BLaER1 treated with 17β-estradiol and CSF1 and Interleukin-3, amounts not matched to agents 10 nM and 100 nM (cell line): ENCODE data around the gene FOXF2.

ENCODE experiments used
- H3K27ac ChIP-seq, 11 experiments: shearing (Covaris generic); formaldehyde crosslinking; 2 replicates each; pipeline ENCODE4 v1.8.1; 2022
- H3K27me3 ChIP-seq, 11 experiments: shearing (Covaris generic); formaldehyde crosslinking; 2 replicates each; pipeline ENCODE4 v1.8.1; 2022
- H3K36me3 ChIP-seq, 11 experiments: shearing (Covaris generic); formaldehyde crosslinking; 2 replicates each; pipeline ENCODE4 v1.8.1; 2022
- H3K4me1 ChIP-seq, 10 experiments: shearing (Covaris generic); formaldehyde crosslinking; 2 replicates each; pipeline ENCODE4 v1.8.1; 2022
- H3K4me2 ChIP-seq, 11 experiments: shearing (Covaris generic); formaldehyde crosslinking; 2 replicates each; pipeline ENCODE4 v1.8.1; 2022
- H3K4me3 ChIP-seq, 10 experiments: shearing (Covaris generic); formaldehyde crosslinking; 2 replicates each; pipeline ENCODE4 v1.8.1; 2022
- H3K9ac ChIP-seq, 11 experiments: shearing (Covaris generic); formaldehyde crosslinking; 2 replicates each; pipeline ENCODE4 v1.8.1; 2022
- H3K9me3 ChIP-seq, 11 experiments: shearing (Covaris generic); formaldehyde crosslinking; replicated peaks in 1 of 11; 2 replicates each; pipeline ENCODE4 v1.8.1; 2022
- H4K20me1 ChIP-seq, 11 experiments: shearing (Covaris generic); formaldehyde crosslinking; 2 replicates each; pipeline ENCODE4 v1.8.1; 2022
- Cebpa-rat ChIP-seq, 11 experiments: shearing (Covaris generic); IDR thresholded peaks; 2 replicates each; pipeline ENCODE4 v1.8.1; 2022

The FOXF2 gene

GRCh38 chr6:1437553-1438406, 48.4 kb downstream of the FOXF2 start:
- TF ChIP-seq Cebpa-rat (IDR thresholded peaks at IDR 0.05): no peak
- Histone ChIP-seq H3K9me3 (peaks cover 0 to 13% (median 7%) of the 10 kb centered on the region in 11 experiments; a peak in 8 of 22 replicates), H3K27me3 (no peaks in the 10 kb centered on the region)

DNA sequence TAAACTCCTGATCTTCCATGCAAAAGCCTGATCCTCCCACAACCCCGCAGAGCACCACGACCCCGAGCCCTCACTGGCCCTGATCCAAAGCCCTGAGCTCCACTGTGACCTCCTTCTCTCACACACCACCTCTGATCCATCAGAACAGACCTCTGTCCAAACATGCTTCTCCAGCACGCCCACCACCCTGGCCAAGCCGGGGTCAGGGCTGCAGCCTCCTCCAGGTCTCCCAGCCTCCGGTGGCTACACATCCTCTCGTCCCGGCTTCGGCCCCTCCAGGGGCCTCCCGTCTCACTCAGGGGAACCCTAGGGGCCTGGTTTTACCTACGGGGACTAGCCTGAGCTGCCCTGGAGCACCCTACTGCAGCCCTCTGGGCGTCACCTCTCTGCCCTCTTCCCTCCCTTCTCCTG, 49.1 kb downstream of the FOXF2 start:
- no peak overlapping the region for H3K27ac ChIP-seq
- no peaks in the 10 kb centered on the region for H3K27me3 ChIP-seq
- H3K4me2 ChIP-seq: no peak overlapping the region
- H3K36me3 ChIP-seq: no peaks in the 10 kb centered on the region
- no peaks in the 10 kb centered on the region for H3K4me1 ChIP-seq
- H3K9ac ChIP-seq: no peak overlapping the region
- H3K9me3 ChIP-seq: peaks cover 0 to 13% (median 7%) of the 10 kb centered on the region in 11 experiments; a peak in 8 of 22 replicates
- no peak for TF ChIP-seq Cebpa-rat (IDR thresholded peaks at IDR 0.05)
- no peaks in the 10 kb centered on the region; a peak in 1 of 22 replicates for H4K20me1 ChIP-seq
- no peak overlapping the region for H3K4me3 ChIP-seq

More at GRCh38 chr6:1437553-1438406, 48.4 kb downstream of the FOXF2 start:
- Histone ChIP-seq H3K27ac (no peak overlapping the region), H3K4me1 (no peaks in the 10 kb centered on the region), H3K4me2 (no peak overlapping the region), H3K36me3 (no peaks in the 10 kb centered on the region), H4K20me1 (no peaks in the 10 kb centered on the region; a peak in 1 of 22 replicates), H3K9ac (no peak overlapping the region), H3K4me3 (no peak overlapping the region)

GRCh38 chr6:1439349-1439748, 50.0 kb downstream of the FOXF2 start:
- Histone ChIP-seq H3K9me3 (peaks cover 0 to 13% (median 7%) of the 10 kb centered on the region in 11 experiments; a peak in 8 of 22 replicates), H3K36me3 (no peaks in the 10 kb centered on the region), H3K4me1 (no peaks in the 10 kb centered on the region), H3K4me3 (no peak overlapping the region), H3K4me2 (no peak overlapping the region), H4K20me1 (no peaks in the 10 kb centered on the region; a peak in 1 of 22 replicates), H3K9ac (no peak overlapping the region), H3K27ac (no peak overlapping the region), H3K27me3 (no peaks in the 10 kb centered on the region)
- TF ChIP-seq Cebpa-rat (IDR thresholded peaks at IDR 0.05): no peak

DNA sequence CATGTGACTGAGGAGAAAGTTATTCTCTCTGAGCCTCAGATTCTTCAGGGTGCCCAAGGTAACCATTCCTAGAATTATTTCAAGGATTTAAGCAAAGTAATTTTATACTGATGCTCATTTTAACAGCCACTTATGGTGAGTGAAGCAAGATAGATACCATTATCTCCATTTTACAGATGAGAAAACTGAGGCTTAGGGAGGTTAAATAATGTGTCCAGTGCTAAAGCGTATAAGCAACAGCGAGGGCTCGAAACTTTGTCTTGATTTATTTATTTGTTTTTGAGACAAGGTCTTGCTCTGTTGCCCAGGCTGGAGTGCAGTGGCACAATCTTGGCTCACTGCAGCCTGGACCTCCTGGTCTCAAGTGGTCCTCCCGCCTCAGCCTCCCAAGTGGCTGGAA, 53.6 kb downstream of the FOXF2 start:
- Histone ChIP-seq H3K4me1 (no peaks in the 10 kb centered on the region), H3K4me3 (no peak overlapping the region), H3K27ac (no peak overlapping the region), H3K36me3 (no peaks in the 10 kb centered on the region), H3K4me2 (no peak overlapping the region), H4K20me1 (no peaks in the 10 kb centered on the region; a peak in 1 of 22 replicates), H3K9me3 (peaks cover 0 to 13% (median 7%) of the 10 kb centered on the region in 11 experiments; a peak in 8 of 22 replicates), H3K9ac (no peak overlapping the region), H3K27me3 (no peaks in the 10 kb centered on the region)
- TF ChIP-seq Cebpa-rat (IDR thresholded peaks at IDR 0.05): no peak
